ENCODE measurements around the gene NUMB. TPM values are rescaled to one million over a fixed set of nuclear protein-coding genes. Genes with fewer than 3 reads are reported as not detected.

NUMB gene
- total and polyA plus RNA-seq, 2 donors (not counting 1 experiment from before 2014, with no cell fraction given), result 36.0 to 151 TPM

- Histone ChIP-seq H3K9ac (ENCODE audit: insufficient read depth, low read length) (no peak overlapping the region), H3K27me3 (ENCODE audit: control insufficient read depth, insufficient read depth, low read length) (peaks cover 35% of the 10 kb centered on the region), H4K20me1 (ENCODE audit: control insufficient read depth, extremely low read depth, insufficient read depth, low read length) (no peaks in the 10 kb centered on the region), H3K4me1 (ENCODE audit: control insufficient read depth, extremely low read depth, insufficient read depth, low read length) (peaks cover 15% of the 10 kb centered on the region), H3K4me3 (replicated peaks in 1 of 4; ENCODE audit: control extremely low read depth in 1 of 4, insufficient read depth in 1 of 4, low read depth in 3 of 4, low read length in 4 of 4) (no peak overlapping the region), H3K4me2 (ENCODE audit: extremely low read depth, insufficient read depth, low read length) (no peak overlapping the region), H3K79me2 (ENCODE audit: control insufficient read depth, insufficient read depth, low read length) (no peaks in the 10 kb centered on the region), H3K36me3 (ENCODE audit: control insufficient read depth, insufficient read depth, low read length) (no peaks in the 10 kb centered on the region), H3K27ac (ENCODE audit: insufficient read depth, low read length) (no peak overlapping the region), H3K9me3 (ENCODE audit: control insufficient read depth, insufficient read depth, low read depth, low read length) (no peaks in the 10 kb centered on the region), H2AFZ (ENCODE audit: low read length) (no peak overlapping the region)
- no peak for TF ChIP-seq EZH2 (IDR thresholded peaks at IDR 0.05; ENCODE audit: low read length, missing control alignments)
- TF ChIP-seq, protein P1, sequence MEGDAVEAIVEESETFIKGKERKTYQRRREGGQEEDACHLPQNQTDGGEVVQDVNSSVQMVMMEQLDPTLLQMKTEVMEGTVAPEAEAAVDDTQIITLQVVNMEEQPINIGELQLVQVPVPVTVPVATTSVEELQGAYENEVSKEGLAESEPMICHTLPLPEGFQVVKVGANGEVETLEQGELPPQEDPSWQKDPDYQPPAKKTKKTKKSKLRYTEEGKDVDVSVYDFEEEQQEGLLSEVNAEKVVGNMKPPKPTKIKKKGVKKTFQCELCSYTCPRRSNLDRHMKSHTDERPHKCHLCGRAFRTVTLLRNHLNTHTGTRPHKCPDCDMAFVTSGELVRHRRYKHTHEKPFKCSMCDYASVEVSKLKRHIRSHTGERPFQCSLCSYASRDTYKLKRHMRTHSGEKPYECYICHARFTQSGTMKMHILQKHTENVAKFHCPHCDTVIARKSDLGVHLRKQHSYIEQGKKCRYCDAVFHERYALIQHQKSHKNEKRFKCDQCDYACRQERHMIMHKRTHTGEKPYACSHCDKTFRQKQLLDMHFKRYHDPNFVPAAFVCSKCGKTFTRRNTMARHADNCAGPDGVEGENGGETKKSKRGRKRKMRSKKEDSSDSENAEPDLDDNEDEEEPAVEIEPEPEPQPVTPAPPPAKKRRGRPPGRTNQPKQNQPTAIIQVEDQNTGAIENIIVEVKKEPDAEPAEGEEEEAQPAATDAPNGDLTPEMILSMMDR (conservative IDR thresholded peaks at IDR 0.05 in 1 of 2, IDR thresholded peaks at IDR 0.05 in 1 of 2; ENCODE audit: low read depth in 1 of 2, low read length in 2 of 2), result no peak
- peak in 1 of 2 donors; percentile 23 for DNase-seq (ENCODE audit: low read depth in 2 of 2)
These were observed 225.4 kb downstream of the NUMB start for GRCh38 chr14:73232984-73233383.

DNA sequence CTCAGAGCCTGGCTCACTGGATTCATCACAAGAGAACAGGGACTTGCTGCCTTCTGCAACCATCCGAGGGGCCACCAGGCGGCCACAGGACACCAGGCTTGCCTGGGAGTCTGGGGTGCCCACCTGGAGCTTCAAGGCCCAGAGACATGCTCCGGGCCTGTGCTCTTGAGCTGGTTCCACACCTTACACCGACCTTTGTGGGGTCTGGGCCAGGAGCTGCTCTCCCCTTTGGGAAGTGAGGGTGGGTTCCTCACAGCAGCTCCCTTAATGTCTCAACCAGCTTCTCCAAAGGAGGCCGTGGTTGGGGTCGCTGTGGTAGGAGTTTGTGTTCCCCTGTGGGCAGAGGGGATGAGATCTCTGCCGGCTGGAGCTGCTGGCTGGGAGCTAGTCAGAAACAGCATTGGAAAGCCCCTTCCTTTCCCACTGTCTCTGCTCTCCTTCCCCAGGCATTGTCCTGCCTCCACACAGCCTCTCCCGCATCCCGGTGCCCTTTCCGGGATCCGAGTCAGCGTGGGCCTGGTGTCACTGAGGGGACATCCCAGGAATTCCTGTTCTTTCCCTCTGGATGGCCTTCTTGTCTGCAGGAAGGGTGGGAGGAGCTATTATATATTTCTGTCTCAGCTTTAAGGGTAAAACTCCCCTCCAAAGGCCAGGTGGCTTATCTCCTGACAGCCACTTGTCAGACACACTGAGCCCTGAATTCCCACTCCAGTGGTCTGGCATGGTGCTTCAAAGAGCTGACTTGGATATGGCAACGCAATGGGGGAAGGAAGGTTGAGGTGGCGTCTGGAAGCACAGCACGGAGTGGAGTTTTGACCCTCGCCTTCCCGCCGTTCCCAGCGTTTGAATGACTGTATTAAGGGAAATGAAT lies 226.1 kb downstream of the NUMB start:
- peaks cover 16% of the 10 kb centered on the region for H3K4me1 ChIP-seq (ENCODE audit: control insufficient read depth, extremely low read depth, insufficient read depth, low read length)

GRCh38 chr14:73230051-73230450 lies 228.3 kb downstream of the NUMB start:
- Histone ChIP-seq H3K27ac (ENCODE audit: insufficient read depth, low read length) (no peak overlapping the region), H3K36me3 (ENCODE audit: control insufficient read depth, insufficient read depth, low read length) (no peaks in the 10 kb centered on the region), H3K9ac (ENCODE audit: insufficient read depth, low read length) (no peak overlapping the region), H2AFZ (ENCODE audit: low read length) (no peak overlapping the region), H3K27me3 (ENCODE audit: control insufficient read depth, insufficient read depth, low read length) (peaks cover 19% of the 10 kb centered on the region), H3K79me2 (ENCODE audit: control insufficient read depth, insufficient read depth, low read length) (no peaks in the 10 kb centered on the region), H3K4me2 (ENCODE audit: extremely low read depth, insufficient read depth, low read length) (no peak overlapping the region), H4K20me1 (ENCODE audit: control insufficient read depth, extremely low read depth, insufficient read depth, low read length) (no peaks in the 10 kb centered on the region), H3K4me3 (replicated peaks in 1 of 4; ENCODE audit: control extremely low read depth in 1 of 4, insufficient read depth in 1 of 4, low read depth in 3 of 4, low read length in 4 of 4) (no peak overlapping the region), H3K9me3 (ENCODE audit: control insufficient read depth, insufficient read depth, low read depth, low read length) (no peaks in the 10 kb centered on the region), H3K4me1 (ENCODE audit: control insufficient read depth, extremely low read depth, insufficient read depth, low read length) (peaks cover 12% of the 10 kb centered on the region)
- TF ChIP-seq, protein P1 (conservative IDR thresholded peaks at IDR 0.05 in 1 of 2, IDR thresholded peaks at IDR 0.05 in 1 of 2; ENCODE audit: low read depth in 1 of 2, low read length in 2 of 2), result no peak
- no peak for TF ChIP-seq EZH2 (IDR thresholded peaks at IDR 0.05; ENCODE audit: low read length, missing control alignments)
- no peak for DNase-seq (ENCODE audit: low read depth in 2 of 2)

More for the DNA sequence above, 226.1 kb downstream of the NUMB start:
- H3K79me2 ChIP-seq (ENCODE audit: control insufficient read depth, insufficient read depth, low read length), result no peaks in the 10 kb centered on the region
- no peak overlapping the region for H3K27ac ChIP-seq (ENCODE audit: insufficient read depth, low read length)
- no peaks in the 10 kb centered on the region for H3K36me3 ChIP-seq (ENCODE audit: control insufficient read depth, insufficient read depth, low read length)
- no peak overlapping the region for H3K4me2 ChIP-seq (ENCODE audit: extremely low read depth, insufficient read depth, low read length)
- H3K4me3 ChIP-seq (replicated peaks in 1 of 4; ENCODE audit: control extremely low read depth in 1 of 4, insufficient read depth in 1 of 4, low read depth in 3 of 4, low read length in 4 of 4), result no peak overlapping the region
- H2AFZ ChIP-seq (ENCODE audit: low read length), result no peak overlapping the region
- H3K9ac ChIP-seq (ENCODE audit: insufficient read depth, low read length), result no peak overlapping the region
- no peaks in the 10 kb centered on the region for H3K9me3 ChIP-seq (ENCODE audit: control insufficient read depth, insufficient read depth, low read depth, low read length)
- TF ChIP-seq, protein P1 (conservative IDR thresholded peaks at IDR 0.05 in 1 of 2, IDR thresholded peaks at IDR 0.05 in 1 of 2; ENCODE audit: low read depth in 1 of 2, low read length in 2 of 2), result peak; percentile 10 to 24
- TF ChIP-seq EZH2 (IDR thresholded peaks at IDR 0.05; ENCODE audit: low read length, missing control alignments), result no peak
- H4K20me1 ChIP-seq (ENCODE audit: control insufficient read depth, extremely low read depth, insufficient read depth, low read length), result no peaks in the 10 kb centered on the region
- H3K27me3 ChIP-seq (ENCODE audit: control insufficient read depth, insufficient read depth, low read length), result peaks cover 34% of the 10 kb centered on the region
- no peak for DNase-seq (ENCODE audit: low read depth in 2 of 2)
